Gastrocnemius medialis (tissue), 4 donors: ENCODE results near the gene XYLT1. TPM values are rescaled to one million over a fixed set of nuclear protein-coding genes. Genes with fewer than 3 reads are reported as not detected.

Experiments
- ATAC-seq, 2 donors: fragments of 150-250 bp; one replicate each; pipeline ENCODE4 v1.9.1; 2016
- DNase-seq, 2 donors: peaks; one replicate each; pipeline ENCODE4 v3.0.0-alpha.2; 2019
- H3K27ac ChIP-seq, 4 donors: fragments of 200-600 bp; sonication (generic); 1 replicate in 1 of 4; 2 replicates in 3 of 4; pipeline ENCODE4 v1.5.1; 2016 to 2018; ENCODE audit warnings: mild to moderate bottlenecking in 2 of 4, moderate library complexity in 1 of 4
- H3K27me3 ChIP-seq, 3 donors: fragments of 200-600 bp; sonication (generic) in 2 of 3; 1 replicate in 1 of 3; 2 replicates in 2 of 3; pipeline versions ENCODE4 v1.5.1 to v1.6.0; 2016 to 2019; ENCODE audit warnings: mild to moderate bottlenecking in 1 of 3, moderate library complexity in 1 of 3
- H3K36me3 ChIP-seq, 2 donors: fragments of 200-600 bp; sonication (generic) in 1 of 2; one replicate each; pipeline ENCODE4 v1.5.1; 2017 to 2018
- H3K4me1 ChIP-seq, 2 donors: fragments of 200-600 bp; sonication (generic) in 1 of 2; one replicate each; pipeline ENCODE4 v1.5.1; 2016 to 2017; ENCODE audit warnings: mild to moderate bottlenecking in 2 of 2
- H3K4me3 ChIP-seq, 4 donors: fragments of 200-600 bp; sonication (generic) in 3 of 4; 1 replicate in 1 of 4; 2 replicates in 3 of 4; pipeline ENCODE4 v1.5.1; 2016 to 2019; ENCODE audit warnings: mild to moderate bottlenecking in 2 of 4
- H3K9me3 ChIP-seq, 3 donors: fragments of 200-600 bp; sonication (generic) in 2 of 3; 1 replicate in 1 of 3; 2 replicates in 2 of 3; pipeline ENCODE4 v1.5.1; 2016 to 2019
- CTCF ChIP-seq, 5 experiments: fragments of 450-650 bp in 3 of 5; fragments of 200-600 bp in 2 of 5; sonication (generic) in 2 of 5; IDR thresholded peaks in 4 of 5; conservative IDR thresholded peaks in 1 of 5; 1 replicate in 4 of 5; 2 replicates in 1 of 5; pipeline ENCODE4 v1.5.1; 2016 to 2019; ENCODE audit warnings: antibody characterized with exemption in 5 of 5, mild to moderate bottlenecking in 3 of 5, moderate library complexity in 3 of 5
- POLR2A ChIP-seq, 2 donors: fragments of 450-650 bp; IDR thresholded peaks; one replicate each; pipeline ENCODE4 v1.6.1; 2017; ENCODE audit warnings: antibody characterized with exemption in 2 of 2, mild to moderate bottlenecking in 2 of 2, moderate library complexity in 2 of 2
- in situ Hi-C, 4 donors: fragments of 200-750 bp; cut with MboI; loops; one replicate each; pipeline versions ENCODE4 v1.15.0 to v1.8.0; 2017; ENCODE audit warnings: low sequenced_read_pairs in 4 of 4
- intact Hi-C: fragments of 100-400 bp; cut with DNase I; formaldehyde crosslinking; loops from one replicate; pipeline ENCODE4 v1.15.1; 2023; ENCODE audit warnings: low total_unique reads
- total RNA-seq, 4 donors: library from RNA; depleted of rRNA; stranded (reverse); fragments of >200 nt; gene quantifications; one replicate each; pipeline versions ENCODE4 v1.1.0 to v1.2.3, GENCODE V29; 2016

XYLT1 gene
- total RNA-seq, 4 donors from 2014 or later, result 0.87 to 7.9 (median 1.4) TPM

GRCh38 chr16:17109413-17109812 lies 361.3 kb downstream of the XYLT1 start:
- DNase-seq, result no peak
- in situ Hi-C loops (no loop called here), intact Hi-C loops (no loop called here)
- Histone ChIP-seq H3K4me3 (no peak overlapping the region), H3K36me3 (no peaks in the 10 kb centered on the region), H3K4me1 (no peaks in the 10 kb centered on the region), H3K27me3 (no peaks in the 10 kb centered on the region), H3K27ac (no peak overlapping the region), H3K9me3 (no peaks in the 10 kb centered on the region)
- ATAC-seq, result no peak
- TF ChIP-seq CTCF (IDR thresholded peaks at IDR 0.05 in 4 of 5, conservative IDR thresholded peaks at IDR 0.05 in 1 of 5) (no peak), POLR2A (IDR thresholded peaks at IDR 0.05) (no peak)

GRCh38 chr16:17108596-17108995 lies 362.2 kb downstream of the XYLT1 start:
- no peak overlapping the region for H3K27ac ChIP-seq

GRCh38 chr16:17107450-17107849 lies 363.3 kb downstream of the XYLT1 start:
- intact Hi-C loops (no loop called here), in situ Hi-C loops (no loop called here)
- Histone ChIP-seq H3K4me1 (no peaks in the 10 kb centered on the region), H3K36me3 (no peaks in the 10 kb centered on the region), H3K9me3 (no peaks in the 10 kb centered on the region), H3K27me3 (no peaks in the 10 kb centered on the region), H3K27ac (no peak overlapping the region), H3K4me3 (no peak overlapping the region)
- TF ChIP-seq POLR2A (IDR thresholded peaks at IDR 0.05) (no peak), CTCF (IDR thresholded peaks at IDR 0.05 in 4 of 5, conservative IDR thresholded peaks at IDR 0.05 in 1 of 5) (no peak)
- no peak for ATAC-seq
- no peak for DNase-seq

More at GRCh38 chr16:17108596-17108995, 362.2 kb downstream of the XYLT1 start:
- Histone ChIP-seq H3K4me1 (no peaks in the 10 kb centered on the region), H3K4me3 (no peak overlapping the region), H3K27me3 (no peaks in the 10 kb centered on the region), H3K36me3 (no peaks in the 10 kb centered on the region), H3K9me3 (no peaks in the 10 kb centered on the region)
- in situ Hi-C loops (no loop called here), intact Hi-C loops (no loop called here)
- DNase-seq, result no peak
- ATAC-seq, result no peak
- TF ChIP-seq CTCF (IDR thresholded peaks at IDR 0.05 in 4 of 5, conservative IDR thresholded peaks at IDR 0.05 in 1 of 5) (no peak), POLR2A (IDR thresholded peaks at IDR 0.05) (no peak)

GRCh38 chr16:17106243-17106791 lies 364.4 kb downstream of the XYLT1 start:
- in situ Hi-C loops, result no loop called here
- DNase-seq, result no peak

More at GRCh38 chr16:17106243-17106791, 364.4 kb downstream of the XYLT1 start:
- H3K36me3 ChIP-seq, result no peaks in the 10 kb centered on the region
- H3K27ac ChIP-seq, result no peak overlapping the region
- intact Hi-C loops, result no loop called here
- TF ChIP-seq POLR2A (IDR thresholded peaks at IDR 0.05) (no peak), CTCF (IDR thresholded peaks at IDR 0.05 in 4 of 5, conservative IDR thresholded peaks at IDR 0.05 in 1 of 5) (no peak)
- H3K27me3 ChIP-seq, result no peaks in the 10 kb centered on the region
- no peak for ATAC-seq
- H3K4me1 ChIP-seq, result no peaks in the 10 kb centered on the region
- no peaks in the 10 kb centered on the region for H3K9me3 ChIP-seq
- no peak overlapping the region for H3K4me3 ChIP-seq
